Measurements from ENCODE around the gene PRX. TPM values are rescaled to one million over a fixed set of nuclear protein-coding genes. Genes with fewer than 3 reads are reported as not detected.

Gene PRX
- total and polyA plus RNA-seq, 2 of the 13 experiments (the other 11 are each of a cell fraction or from before 2014, with no cell fraction given): 0.66 TPM

- no peak; the same call in 1 of the 2 replicates for TF ChIP-seq AHDC1 (CRISPR knock-in tag; IDR thresholded peaks at IDR 0.05; ENCODE audit: borderline replicate concordance)
- peak; percentile 45; the same call in 1 of the 2 replicates for TF ChIP-seq ZNF501 (CRISPR knock-in tag; IDR thresholded peaks at IDR 0.05)
- no peak for TF ChIP-seq CBX1 (IDR thresholded peaks at IDR 0.05; ENCODE audit: low read depth)
- 0 out of 2 replicates have a peak, but pooled peaks have one; percentile 18 for TF ChIP-seq NFYC (CRISPR knock-in tag; IDR thresholded peaks at IDR 0.05)
- TF ChIP-seq EZH2 (conservative IDR thresholded peaks at IDR 0.05; ENCODE audit: low read depth, low read length): no peak
- TF ChIP-seq ZNF788 (CRISPR knock-in tag; IDR thresholded peaks at IDR 0.05; ENCODE audit: borderline replicate concordance): peak; percentile 48; the same call in 1 of the 2 replicates
- no peak for TF ChIP-seq NR3C1 (CRISPR knock-in tag; IDR thresholded peaks at IDR 0.05)
- no peak for TF ChIP-seq GABPA (IDR thresholded peaks at IDR 0.05; ENCODE audit: low read depth, low read length)
- TF ChIP-seq GABPA (CRISPR knock-in tag; IDR thresholded peaks at IDR 0.05; ENCODE audit: low read depth): peak; percentile 78
- no peak for TF ChIP-seq SPEN (CRISPR knock-in tag; IDR thresholded peaks at IDR 0.05; ENCODE audit: low read depth)
- TF ChIP-seq REST (IDR thresholded peaks at IDR 0.05; ENCODE audit: borderline replicate concordance in 1 of 2, low read depth in 1 of 2, low read length in 2 of 2): no peak
- no peak for TF ChIP-seq ZNF781 (CRISPR knock-in tag; IDR thresholded peaks at IDR 0.05; ENCODE audit: borderline replicate concordance, not compliant biosample characterization)
- TF ChIP-seq CCAR2 (optimal IDR thresholded peaks at IDR 0.05; ENCODE audit: low read depth, low read length): no peak
- TF ChIP-seq KLF11 (CRISPR knock-in tag; IDR thresholded peaks at IDR 0.05): no peak
- TF ChIP-seq HNRNPK (IDR thresholded peaks at IDR 0.05; ENCODE audit: low read depth, low read length, poor library complexity, severe bottlenecking): no peak
- peak; percentile 82 for TF ChIP-seq PPARG (CRISPR knock-in tag; conservative IDR thresholded peaks at IDR 0.05)
- TF ChIP-seq ZSCAN30 (CRISPR knock-in tag; IDR thresholded peaks at IDR 0.05): no peak
- peak; percentile 88 for TF ChIP-seq HNF4A (CRISPR knock-in tag; IDR thresholded peaks at IDR 0.05)
- TF ChIP-seq FLYWCH1 (CRISPR knock-in tag; IDR thresholded peaks at IDR 0.05): no peak
- TF ChIP-seq ZNF639 (CRISPR knock-in tag; conservative IDR thresholded peaks at IDR 0.05): no peak
- no peak for TF ChIP-seq ZSCAN25 (CRISPR knock-in tag; IDR thresholded peaks at IDR 0.05)
Observed at GRCh38 chr19:40461669-40462221, 48.6 kb upstream of the PRX start (continued).

Data from HepG2 (cell line).